Breast epithelium (tissue), 4 donors: ENCODE data around the gene TRERF1. TPM values are rescaled to one million over a fixed set of nuclear protein-coding genes. Genes with fewer than 3 reads are reported as not detected.
A peak's percentile ranks its signal among the peaks of the same experiment; 100 is the strongest.

ENCODE experiments used
- DNase-seq, 2 donors: peaks; one replicate each; pipeline ENCODE4 v3.0.0-alpha.2; 2019; ENCODE audit warnings: low spot score in 2 of 2
- H3K27ac ChIP-seq, 2 donors: fragments of 200-600 bp; sonication (generic) in 1 of 2; one replicate each; pipeline ENCODE4 v1.5.1; 2016 to 2019; ENCODE audit warnings: mild to moderate bottlenecking in 1 of 2
- H3K27me3 ChIP-seq, 2 donors: fragments of 200-600 bp; sonication (generic) in 1 of 2; one replicate each; pipeline versions ENCODE4 v1.5.1 to v1.6.0; 2017 to 2019; ENCODE audit warnings: control low read depth in 1 of 2, mild to moderate bottlenecking in 1 of 2
- H3K36me3 ChIP-seq: fragments of 200-600 bp; one replicate; pipeline ENCODE4 v1.5.1; 2019
- H3K4me1 ChIP-seq, 2 donors: fragments of 200-600 bp; sonication (generic); one replicate each; pipeline ENCODE4 v1.5.1; 2016 to 2019; ENCODE audit warnings: control low read depth in 1 of 2
- H3K4me3 ChIP-seq, 3 donors: fragments of 200-600 bp; sonication (generic); 1 replicate in 2 of 3; 2 replicates in 1 of 3; pipeline ENCODE4 v1.5.1; 2016 to 2019; ENCODE audit warnings: mild to moderate bottlenecking in 3 of 3, moderate library complexity in 2 of 3
- H3K9me3 ChIP-seq, 2 donors: fragments of 200-600 bp; sonication (generic) in 1 of 2; one replicate each; pipeline ENCODE4 v1.5.1; 2016 to 2019; ENCODE audit warnings: control low read depth in 1 of 2
- POLR2A ChIP-seq: fragments of 450-650 bp; IDR thresholded peaks from one replicate; pipeline ENCODE4 v1.6.1; 2016; ENCODE audit warnings: antibody characterized with exemption, mild to moderate bottlenecking, moderate library complexity
- POLR2AphosphoS5 ChIP-seq, 3 donors: sonication (generic); formaldehyde crosslinking; IDR thresholded peaks; one replicate each; pipeline ENCODE4 v1.6.1; 2017; ENCODE audit warnings: antibody characterized with exemption in 3 of 3
- intact Hi-C: fragments of 100-400 bp; cut with DNase I; formaldehyde crosslinking; loops from one replicate; pipeline ENCODE4 v1.15.1; 2023; ENCODE audit warnings: low total_unique reads
- total RNA-seq, 3 donors: library from RNA; depleted of rRNA; stranded (reverse); fragments of >200 nt; gene quantifications; one replicate each; pipeline ENCODE4 v1.1.0, GENCODE V29; 2016
- TF ChIP-seq, protein P1 (sequence below), 3 donors: fragments of 450-650 bp; IDR thresholded peaks; one replicate each; pipeline ENCODE4 v1.5.1; 2016 to 2017; ENCODE audit warnings: antibody characterized with exemption in 3 of 3, mild to moderate bottlenecking in 3 of 3, moderate library complexity in 3 of 3

Gene TRERF1
- total RNA-seq, 3 donors from 2014 or later: 3.9 to 5.4 (median 4.1) TPM

DNA sequence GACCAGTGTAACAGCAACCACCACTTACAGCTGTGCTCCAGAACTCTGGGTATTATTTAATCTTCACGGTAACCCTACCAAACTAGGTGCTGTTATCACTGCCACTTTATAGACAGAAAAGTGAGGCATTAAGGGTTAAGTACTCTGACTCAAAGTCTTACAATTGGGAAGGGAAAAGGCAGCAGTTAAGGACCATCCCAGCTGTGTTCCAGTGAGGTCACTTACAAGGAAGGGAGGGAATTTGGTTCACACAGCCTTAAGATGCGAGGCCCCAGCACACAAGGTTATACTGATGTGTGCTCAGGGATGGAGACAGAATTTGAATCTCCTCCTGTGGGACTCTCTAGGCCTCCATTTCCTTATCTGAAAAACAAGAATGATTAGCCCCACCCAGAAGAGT, 46.7 kb downstream of the TRERF1 start:
- Histone ChIP-seq H3K36me3 (no peaks in the 10 kb centered on the region), H3K4me1 (no peaks in the 10 kb centered on the region), H3K4me3 (no peak overlapping the region), H3K9me3 (no peaks in the 10 kb centered on the region), H3K27me3 (no peaks in the 10 kb centered on the region), H3K27ac (no peak overlapping the region)
- intact Hi-C loops: no loop called here
- TF ChIP-seq, protein P1, sequence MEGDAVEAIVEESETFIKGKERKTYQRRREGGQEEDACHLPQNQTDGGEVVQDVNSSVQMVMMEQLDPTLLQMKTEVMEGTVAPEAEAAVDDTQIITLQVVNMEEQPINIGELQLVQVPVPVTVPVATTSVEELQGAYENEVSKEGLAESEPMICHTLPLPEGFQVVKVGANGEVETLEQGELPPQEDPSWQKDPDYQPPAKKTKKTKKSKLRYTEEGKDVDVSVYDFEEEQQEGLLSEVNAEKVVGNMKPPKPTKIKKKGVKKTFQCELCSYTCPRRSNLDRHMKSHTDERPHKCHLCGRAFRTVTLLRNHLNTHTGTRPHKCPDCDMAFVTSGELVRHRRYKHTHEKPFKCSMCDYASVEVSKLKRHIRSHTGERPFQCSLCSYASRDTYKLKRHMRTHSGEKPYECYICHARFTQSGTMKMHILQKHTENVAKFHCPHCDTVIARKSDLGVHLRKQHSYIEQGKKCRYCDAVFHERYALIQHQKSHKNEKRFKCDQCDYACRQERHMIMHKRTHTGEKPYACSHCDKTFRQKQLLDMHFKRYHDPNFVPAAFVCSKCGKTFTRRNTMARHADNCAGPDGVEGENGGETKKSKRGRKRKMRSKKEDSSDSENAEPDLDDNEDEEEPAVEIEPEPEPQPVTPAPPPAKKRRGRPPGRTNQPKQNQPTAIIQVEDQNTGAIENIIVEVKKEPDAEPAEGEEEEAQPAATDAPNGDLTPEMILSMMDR (IDR thresholded peaks at IDR 0.05): no peak
- TF ChIP-seq POLR2A: no peak
- no peak for TF ChIP-seq POLR2AphosphoS5 (IDR thresholded peaks at IDR 0.05)
- no peak for DNase-seq

DNA sequence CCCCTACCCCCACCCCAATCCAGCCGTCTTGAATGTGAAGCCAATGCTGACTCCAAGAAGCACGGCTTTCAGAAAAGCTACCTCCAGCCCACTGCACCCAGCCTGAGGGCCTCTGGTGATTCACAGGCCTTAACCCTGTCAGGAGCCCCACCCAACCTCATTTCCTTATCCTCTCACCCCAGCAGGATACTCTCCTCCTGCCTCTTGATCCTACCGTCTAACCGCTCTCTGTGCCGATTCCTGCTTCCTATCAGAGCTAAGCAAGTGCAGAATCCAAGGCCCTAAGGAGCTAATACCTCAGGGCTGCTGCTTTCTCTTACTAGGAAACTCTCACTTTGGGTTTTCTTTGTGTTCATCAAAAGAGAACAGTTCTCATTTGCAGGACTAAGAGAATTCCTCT, 47.2 kb downstream of the TRERF1 start:
- Histone ChIP-seq H3K27ac (peak overlapping the region; percentile 10 to 19), H3K9me3 (no peaks in the 10 kb centered on the region), H3K4me1 (no peaks in the 10 kb centered on the region), H3K36me3 (no peaks in the 10 kb centered on the region), H3K4me3 (no peak overlapping the region), H3K27me3 (no peaks in the 10 kb centered on the region)
- TF ChIP-seq POLR2AphosphoS5 (IDR thresholded peaks at IDR 0.05) (no peak), POLR2A (no peak)
- TF ChIP-seq, protein P1 (IDR thresholded peaks at IDR 0.05): no peak
- intact Hi-C loops: no loop called here
- no peak for DNase-seq

DNA sequence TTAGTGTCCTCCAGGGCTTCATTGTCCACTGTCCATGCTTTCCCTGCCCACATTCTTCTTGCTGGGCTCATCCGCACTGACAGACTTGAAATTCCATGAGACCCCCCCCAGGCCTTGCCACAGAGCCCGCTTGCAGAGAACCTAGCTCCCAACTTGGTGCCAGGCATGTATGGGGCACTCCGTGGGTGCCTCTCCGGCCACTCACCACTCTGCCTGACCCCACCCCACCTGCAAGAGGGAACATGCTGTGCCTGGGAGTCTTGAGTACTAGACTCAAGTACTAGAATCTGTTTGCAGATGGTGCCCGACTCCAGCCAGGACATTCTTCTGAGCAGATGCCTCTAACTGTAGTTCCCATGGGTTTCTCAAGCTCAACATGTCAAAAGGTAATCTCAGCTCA, 47.9 kb downstream of the TRERF1 start:
- Histone ChIP-seq H3K4me3 (no peak overlapping the region), H3K9me3 (no peaks in the 10 kb centered on the region), H3K27ac (no peak overlapping the region), H3K27me3 (no peaks in the 10 kb centered on the region), H3K36me3 (no peaks in the 10 kb centered on the region), H3K4me1 (no peaks in the 10 kb centered on the region)
- TF ChIP-seq POLR2AphosphoS5 (IDR thresholded peaks at IDR 0.05): no peak
- no peak for TF ChIP-seq POLR2A
- TF ChIP-seq, protein P1 (IDR thresholded peaks at IDR 0.05): no peak
- DNase-seq: no peak
- intact Hi-C loops: no loop called here

DNA sequence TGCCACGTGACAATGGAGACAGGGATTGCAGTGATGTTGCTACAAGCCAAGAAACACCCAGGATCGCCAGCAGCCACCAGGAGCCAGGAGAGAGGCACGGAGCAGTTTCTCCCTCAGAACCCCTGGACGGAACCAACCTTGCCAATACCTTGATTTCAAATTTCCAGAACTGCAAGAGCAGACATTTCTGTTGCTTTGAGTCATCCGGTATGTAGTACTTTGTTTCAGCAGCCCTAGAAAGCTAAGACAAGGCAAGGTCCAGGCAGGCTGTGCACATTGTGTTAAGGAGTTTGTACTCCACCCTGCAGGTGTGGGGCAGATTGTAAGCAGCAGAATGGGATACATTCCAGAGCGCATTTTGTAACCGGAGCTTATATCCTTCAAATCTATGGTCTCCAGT, 48.3 kb downstream of the TRERF1 start:
- TF ChIP-seq POLR2AphosphoS5 (IDR thresholded peaks at IDR 0.05): no peak
- TF ChIP-seq, protein P1 (IDR thresholded peaks at IDR 0.05): no peak
- TF ChIP-seq POLR2A: no peak
- Histone ChIP-seq H3K9me3 (no peaks in the 10 kb centered on the region), H3K4me1 (no peaks in the 10 kb centered on the region), H3K4me3 (no peak overlapping the region), H3K36me3 (no peaks in the 10 kb centered on the region), H3K27me3 (no peaks in the 10 kb centered on the region), H3K27ac (no peak overlapping the region)
- intact Hi-C loops: no loop called here
- DNase-seq: no peak

DNA sequence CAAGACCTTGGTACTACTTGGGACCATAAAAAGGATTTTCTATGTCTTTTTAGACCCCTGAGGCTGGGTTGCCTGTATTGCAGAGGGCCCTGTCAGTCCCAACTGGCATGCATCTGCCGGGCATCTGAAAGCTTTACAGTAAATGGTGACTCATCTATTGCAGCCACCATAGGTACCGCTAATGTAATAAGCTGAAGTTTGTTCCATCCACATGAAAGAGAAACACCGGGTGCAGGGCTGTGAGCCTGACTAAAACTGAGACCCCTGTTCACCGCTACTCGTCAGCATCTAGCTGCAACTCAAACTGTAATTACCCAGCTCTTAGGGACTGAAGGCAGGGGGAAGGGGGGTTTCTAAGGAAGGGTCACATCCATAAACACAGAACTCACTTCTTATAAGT, 49.5 kb downstream of the TRERF1 start:
- intact Hi-C loops: no loop called here
- H3K36me3 ChIP-seq: no peaks in the 10 kb centered on the region
- no peak overlapping the region for H3K4me3 ChIP-seq
- no peak overlapping the region for H3K27ac ChIP-seq
- no peak for DNase-seq
- no peaks in the 10 kb centered on the region for H3K9me3 ChIP-seq
- no peaks in the 10 kb centered on the region for H3K4me1 ChIP-seq
- no peaks in the 10 kb centered on the region for H3K27me3 ChIP-seq
- TF ChIP-seq, protein P1 (IDR thresholded peaks at IDR 0.05): no peak
- TF ChIP-seq POLR2A: no peak
- no peak for TF ChIP-seq POLR2AphosphoS5 (IDR thresholded peaks at IDR 0.05)
